K562 (cell line): ENCODE measurements around the gene PPP1R14C. TPM values are rescaled to one million over a fixed set of nuclear protein-coding genes. Genes with fewer than 3 reads are reported as not detected.
A peak's percentile ranks its signal among the peaks of the same experiment; 100 is the strongest.

ENCODE experiments used
- EP400 ChIP-seq: fragments of 450-650 bp; IDR thresholded peaks from 2 replicates; pipeline ENCODE4 v1.6.1; 2017; ENCODE audit warnings: antibody characterized with exemption, mild to moderate bottlenecking, moderate library complexity
- ETV6 ChIP-seq, 3 experiments: fragments of 150-350 bp in 1 of 3; sonication (generic) in 1 of 3; formaldehyde crosslinking in 1 of 3; IDR thresholded peaks; 2 replicates each; pipeline versions ENCODE4 v1.6.1 to v1.8.0; 2014 to 2022; ENCODE audit warnings: borderline replicate concordance in 2 of 3, low read depth in 2 of 3, antibody characterized with exemption in 1 of 3, low read length in 1 of 3, mild to moderate bottlenecking in 1 of 3, missing genetic modification reagents in 1 of 3
- HDAC3 ChIP-seq: fragments of 450-650 bp; IDR thresholded peaks from 2 replicates; pipeline ENCODE4 v1.6.1; 2018; ENCODE audit warnings: borderline replicate concordance, mild to moderate bottlenecking, moderate library complexity; ENCODE audit not compliant: partially characterized antibody
- ILF3 ChIP-seq: fragments of 450-650 bp; IDR thresholded peaks from 2 replicates; pipeline ENCODE4 v1.6.1; 2018; ENCODE audit warnings: antibody characterized with exemption, mild to moderate bottlenecking, moderate library complexity, borderline replicate concordance
- NR0B1 ChIP-seq: fragments of 450-650 bp; IDR thresholded peaks from one replicate; pipeline ENCODE4 v1.6.1; 2018; ENCODE audit warnings: mild to moderate bottlenecking, moderate library complexity; ENCODE audit not compliant: partially characterized antibody
- NR1H2 ChIP-seq: sonication (generic); formaldehyde crosslinking; IDR thresholded peaks from 2 replicates; pipeline ENCODE4 v1.4.0; 2020; ENCODE audit warnings: mild to moderate bottlenecking, missing genetic modification reagents
- TGIF2 ChIP-seq: sonication (generic); formaldehyde crosslinking; IDR thresholded peaks from 2 replicates; pipeline ENCODE4 v1.8.1; 2022; ENCODE audit warnings: mild to moderate bottlenecking, missing genetic modification reagents, moderate library complexity
- THRB ChIP-seq: fragments of 450-650 bp; formaldehyde crosslinking; conservative IDR thresholded peaks from 2 replicates; pipeline ENCODE4 v1.4.0; 2022; ENCODE audit warnings: mild to moderate bottlenecking, missing genetic modification characterization
- YBX1 ChIP-seq: fragments of 450-650 bp; IDR thresholded peaks from 2 replicates; pipeline ENCODE4 v1.7.1; 2016; ENCODE audit warnings: mild to moderate bottlenecking
- ZBTB5 ChIP-seq: fragments of 450-650 bp; IDR thresholded peaks from 2 replicates; pipeline ENCODE4 v1.6.1; 2017; ENCODE audit warnings: antibody characterized with exemption
- ZC3H11A ChIP-seq: IDR thresholded peaks from 2 replicates; pipeline ENCODE4 v1.6.1; 2012; ENCODE audit warnings: low read depth, low read length, improper control_type of control experiment
- ZNF140 ChIP-seq: fragments of 250-450 bp; sonication (Bioruptor Pico); IDR thresholded peaks from 2 replicates; pipeline ENCODE4 v1.8.0; 2021; ENCODE audit warnings: moderate library complexity, mild to moderate bottlenecking, inconsistent platforms
- ZNF311 ChIP-seq: fragments of 250-450 bp; sonication (Bioruptor Pico); IDR thresholded peaks from 2 replicates; pipeline ENCODE4 v1.4.0; 2020; ENCODE audit warnings: mild to moderate bottlenecking, moderate library complexity
- ZNF407 ChIP-seq: fragments of 450-650 bp; IDR thresholded peaks from 2 replicates; pipeline ENCODE4 v1.6.1; 2016; ENCODE audit warnings: low read depth
- polyA plus RNA-seq, 8 experiments: library from polyadenylated mRNA; depleted of rRNA in 4 of 8; stranded (reverse) in 5 of 8; unstranded in 3 of 8; fragments of >200 nt; fragmentation: Nextera tagmentation in 2 of 8; fragmentation: Illumina TruSeq in 1 of 8; extraction: Ambion mirVana in 2 of 8; extraction: Trizol in 1 of 8; gene quantifications; 2 replicates each; pipeline versions ENCODE4 v1.2.1 to v1.2.3, GENCODE V29; 2011 to 2014; ENCODE audit warnings: inconsistent platforms in 1 of 8, missing spikeins in 1 of 8
- total RNA-seq, 7 experiments: library from RNA; depleted of rRNA in 6 of 7; stranded (reverse); fragments of >200 nt in 6 of 7; fragmentation: Illumina TruSeq in 2 of 7; extraction: Trizol in 2 of 7; gene quantifications; 2 replicates each; pipeline versions ENCODE4 v1.2.1 to v1.2.3, GENCODE V29; 2011 to 2021; ENCODE audit warnings: low replicate concordance in 1 of 7

PPP1R14C gene
- total and polyA plus RNA-seq, 9 of the 15 experiments (the other 6 are each of a cell fraction or from before 2014, with no cell fraction given): 4.5 to 16.6 (median 11.9) TPM

- TF ChIP-seq ZNF407: no peak
- no peak for TF ChIP-seq THRB (CRISPR knock-in tag)
- TF ChIP-seq HDAC3: peak; percentile 55
- TF ChIP-seq NR1H2 (CRISPR knock-in tag): no peak
- no peak for TF ChIP-seq YBX1
- TF ChIP-seq TGIF2 (CRISPR knock-in tag): no peak
- TF ChIP-seq ZBTB5: no peak
- no peak for TF ChIP-seq ZNF311 (CRISPR knock-in tag)
- TF ChIP-seq ZC3H11A: no peak
- TF ChIP-seq ZNF140 (CRISPR knock-in tag): no peak
- TF ChIP-seq ETV6 (IDR thresholded peaks at IDR 0.05; ENCODE audit: borderline replicate concordance in 1 of 2, low read depth in 2 of 2, low read length in 1 of 2): peak; percentile 70 to 95; a peak in 3 of 4 replicates
- TF ChIP-seq ETV6 (CRISPR knock-in tag; IDR thresholded peaks at IDR 0.05; ENCODE audit: borderline replicate concordance): no peak
- no peak for TF ChIP-seq ILF3
- peak; percentile 52 for TF ChIP-seq EP400
- no peak for TF ChIP-seq NR0B1
Measured at GRCh38 chr6:150293423-150294173, 150.8 kb downstream of the PPP1R14C start (continued).
